Renal cortex interstitium (tissue), 11 donors: Measurements from ENCODE around the gene SYNPO. TPM values are rescaled to one million over a fixed set of nuclear protein-coding genes. Genes with fewer than 3 reads are reported as not detected.

Experiments
- DNase-seq, 11 donors: peaks; one replicate each; pipeline ENCODE4 v3.0.0-alpha.2; 2013; ENCODE audit warnings: low read depth in 9 of 11, low spot score in 4 of 11; ENCODE audit errors: extremely low read depth in 1 of 11
- polyA plus RNA-seq, 3 donors: library from polyadenylated mRNA; unstranded; fragments of 120-200 nt; gene quantifications; one replicate each; pipeline ENCODE4 v1.2.1, GENCODE V29; 2013; ENCODE audit not compliant: insufficient read length in 3 of 3

The SYNPO gene
- polyA plus RNA-seq, 3 donors = 89.8 to 111 (median 100) TPM

DNA sequence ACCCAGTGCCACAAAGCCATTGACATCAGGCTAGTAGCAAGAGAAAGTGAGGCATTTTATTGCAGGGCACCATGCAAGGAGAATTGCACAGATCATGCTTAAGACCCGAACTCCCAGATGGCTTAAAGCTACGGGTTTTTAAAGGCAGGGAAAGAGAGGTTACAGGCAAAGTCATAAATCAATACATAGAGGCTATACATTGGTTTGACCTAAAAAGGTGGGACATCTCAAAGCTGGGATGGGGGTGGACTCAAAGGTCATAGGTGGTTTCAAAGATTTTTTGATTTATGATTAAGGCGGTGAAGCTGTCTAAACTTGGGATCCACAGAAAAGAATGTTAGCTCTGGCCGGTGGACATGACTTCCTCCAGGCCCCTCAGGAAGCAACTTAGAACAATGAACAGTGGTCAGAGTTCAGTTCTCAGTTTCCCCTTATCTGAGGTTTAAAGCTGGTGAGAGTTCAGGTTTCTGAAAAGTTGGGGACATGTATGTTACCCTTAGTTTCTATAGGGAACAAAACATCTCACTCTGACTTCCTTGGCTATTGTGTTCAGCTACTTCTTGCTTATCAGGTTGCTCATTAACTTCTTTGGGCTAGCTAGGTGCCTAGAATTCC lies 66.4 kb downstream of the SYNPO start:
- no peak for DNase-seq

Other genes with a start within 250 kb of the SYNPO start
- 100 to 1,000 TPM; 215 to 372 (median 259) TPM for gene CD74, start 227.8 kb upstream of the SYNPO start, polyA plus RNA-seq
- gene RPS14, start 190.9 kb upstream of the SYNPO start, polyA plus RNA-seq = 1,000 to 10,000 TPM; 1,682 to 2,258 (median 2,070) TPM
- gene NDST1, start 132.5 kb upstream of the SYNPO start, polyA plus RNA-seq = 10 to 100 TPM; 51.9 to 65.6 (median 55.3) TPM
- 1 to 10 TPM; 6.4 to 8.1 (median 6.6) TPM for gene MYOZ3, start 20.6 kb downstream of the SYNPO start, polyA plus RNA-seq
- gene RBM22, start 60.4 kb downstream of the SYNPO start, polyA plus RNA-seq = 10 to 100 TPM; 74.3 to 79.0 (median 78.3) TPM
- 10 to 100 TPM; 57.8 to 72.0 (median 68.9) TPM for gene DCTN4, start 118.4 kb downstream of the SYNPO start, polyA plus RNA-seq
- 10 to 100 TPM; 22.1 to 24.4 (median 23.4) TPM for gene SMIM3, start 138.1 kb downstream of the SYNPO start, polyA plus RNA-seq
- gene IRGM, start 205.9 kb downstream of the SYNPO start, polyA plus RNA-seq = 1 to 10 TPM in 1 of 3 donors, under 1 TPM in 2; 0.40 to 1.0 (median 0.65) TPM